Neural cell (in vitro differentiated cells): Measurements from ENCODE around the gene AP2A2.

ENCODE experiments used
- CTCF ChIP-seq: fragments of 450-650 bp; IDR thresholded peaks from 2 replicates; pipeline ENCODE4 v1.5.1; 2014; ENCODE audit warnings: antibody characterized with exemption, mild to moderate bottlenecking, moderate library complexity; ENCODE audit not compliant: poor library complexity, severe bottlenecking
- REST ChIP-seq: IDR thresholded peaks from 2 replicates; pipeline ENCODE4 v1.6.1; 2012; ENCODE audit warnings: borderline replicate concordance
- TAF1 ChIP-seq: IDR thresholded peaks from 2 replicates; pipeline ENCODE4 v1.6.1; 2012; ENCODE audit warnings: low read depth

DNA sequence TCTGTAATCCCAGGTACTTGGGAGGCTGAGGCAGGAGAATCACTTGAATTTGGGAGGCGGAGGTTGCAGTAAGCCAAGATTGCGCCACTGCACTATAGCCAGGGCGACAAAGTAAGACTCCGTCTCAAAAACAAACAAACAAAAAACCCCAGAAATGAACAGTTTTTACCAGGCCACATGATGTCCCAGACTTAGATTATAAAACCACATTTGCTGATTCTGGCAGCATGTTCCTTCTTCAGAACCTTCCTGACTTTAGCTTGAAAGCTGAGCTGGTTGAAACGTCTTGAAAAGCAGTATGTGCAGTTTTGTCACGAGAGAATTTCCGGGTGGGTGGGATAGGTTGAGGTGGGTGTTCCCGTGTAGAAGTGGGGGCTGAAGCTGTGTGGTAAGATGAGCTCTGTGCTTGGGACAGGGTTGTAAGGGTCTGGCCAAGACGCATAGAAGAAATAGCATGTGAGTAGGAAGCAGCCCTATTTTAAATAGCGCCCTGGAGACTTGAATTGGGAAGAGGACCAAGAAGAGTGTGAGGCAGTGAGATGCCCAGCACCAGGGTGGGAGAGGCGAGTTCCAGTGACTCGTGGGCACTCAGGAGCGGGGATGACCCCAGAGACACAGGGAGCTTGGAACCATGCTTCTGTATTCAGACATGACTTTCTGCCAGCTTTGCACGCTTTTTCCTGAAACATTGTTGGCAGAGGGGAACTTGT is 7.6 kb downstream of the AP2A2 start:
- TF ChIP-seq REST = no peak
- TF ChIP-seq TAF1 = no peak
- TF ChIP-seq CTCF = no peak
